ENCODE data around the gene DDX39A. TPM values are rescaled to one million over a fixed set of nuclear protein-coding genes. Genes with fewer than 3 reads are reported as not detected.
"Not testable (repeated sequence)": the region's sequence is repeated elsewhere in the genome, so short reads cannot be mapped to it uniquely, and the experiment has no call there.

Gene DDX39A
- total RNA-seq, 4 donors from 2014 or later: 59.2 to 144 (median 88.4) TPM

- intact Hi-C loops (cut with DNase I): no loop called here
- no peaks in the 10 kb centered on the region for H3K27me3 ChIP-seq
- no peak for DNase-seq
- H3K27ac ChIP-seq: no peak overlapping the region
- H3K36me3 ChIP-seq: peaks cover 0 to 77% (median 8%) of the 10 kb centered on the region in 3 donors
- no peaks in the 10 kb centered on the region for H3K9me3 ChIP-seq
- H3K4me1 ChIP-seq: no peaks in the 10 kb centered on the region
- H3K4me3 ChIP-seq: no peak overlapping the region
- TF ChIP-seq CTCF (IDR thresholded peaks at IDR 0.05) (no peak), POLR2A (IDR thresholded peaks at IDR 0.05) (no peak)
- 95 to 98% methylated on average over 2 of the region's 2 CpGs for WGBS, 2 donors
Observed at GRCh38 chr19:14460935-14461334, 41.8 kb upstream of the DDX39A start.

- Histone ChIP-seq H3K36me3 (peaks cover 0 to 78% (median 8%) of the 10 kb centered on the region in 3 donors), H3K9me3 (no peaks in the 10 kb centered on the region), H3K27ac (no peak overlapping the region), H3K4me1 (no peaks in the 10 kb centered on the region), H3K27me3 (no peaks in the 10 kb centered on the region), H3K4me3 (no peak overlapping the region)
- intact Hi-C loops (cut with DNase I): no loop called here
- no peak for DNase-seq
- 74 to 75% methylated on average over 5 of the region's 5 CpGs for WGBS, 2 donors
- TF ChIP-seq CTCF (IDR thresholded peaks at IDR 0.05) (no peak), POLR2A (IDR thresholded peaks at IDR 0.05) (no peak)
Observed at GRCh38 chr19:14459703-14460102, 40.6 kb upstream of the DDX39A start.

GRCh38 chr19:14452303-14452702 lies 33.2 kb upstream of the DDX39A start:
- Histone ChIP-seq H3K36me3 (peaks cover 21 to 87% (median 36%) of the 10 kb centered on the region in 3 donors), H3K4me1 (peaks cover 0 to 14% (median 0%) of the 10 kb centered on the region in 3 donors)
- H3K27ac ChIP-seq; DNase-seq; intact Hi-C loops (cut with DNase I); H3K9me3 ChIP-seq; H3K4me3 ChIP-seq; H3K27me3 ChIP-seq: not testable (repeated sequence)
- WGBS, 2 donors: 98 to 100% methylated on average over 3 of the region's 3 CpGs

GRCh38 chr19:14450876-14451275 lies 31.7 kb upstream of the DDX39A start:
- Histone ChIP-seq H3K9me3 (no peaks in the 10 kb centered on the region), H3K27ac (no peak overlapping the region), H3K4me1 (peaks cover 0 to 14% (median 0%) of the 10 kb centered on the region in 3 donors), H3K4me3 (no peak overlapping the region), H3K36me3 (peaks cover 26 to 97% (median 42%) of the 10 kb centered on the region in 3 donors), H3K27me3 (no peaks in the 10 kb centered on the region)
- TF ChIP-seq CTCF (IDR thresholded peaks at IDR 0.05): no peak
- TF ChIP-seq POLR2A (IDR thresholded peaks at IDR 0.05): no peak
- no peak for DNase-seq
- intact Hi-C loops (cut with DNase I): no loop called here
- 95 to 99% methylated on average over 18 to 19 of the region's 19 CpGs for WGBS, 2 donors

- no peak overlapping the region for H3K4me3 ChIP-seq
- no peak overlapping the region for H3K27ac ChIP-seq
- H3K4me1 ChIP-seq: peaks cover 0 to 14% (median 0%) of the 10 kb centered on the region in 3 donors
- H3K27me3 ChIP-seq: no peaks in the 10 kb centered on the region
- WGBS, 2 donors: 18 to 97% methylated on average over 4 of the region's 30 CpGs
- H3K9me3 ChIP-seq: no peaks in the 10 kb centered on the region
- TF ChIP-seq CTCF (IDR thresholded peaks at IDR 0.05): no peak
- peaks cover 26 to 97% (median 42%) of the 10 kb centered on the region in 3 donors for H3K36me3 ChIP-seq
- intact Hi-C loops (cut with DNase I): no loop called here
- DNase-seq: no peak
Observed at GRCh38 chr19:14450168-14450874, 31.2 kb upstream of the DDX39A start.

Data from esophagus squamous epithelium (tissue), 5 donors.